H9 (cell line): ENCODE results near the gene KCNMB4. TPM values are rescaled to one million over a fixed set of nuclear protein-coding genes. Genes with fewer than 3 reads are reported as not detected.

Experiments
- DNase-seq: peaks from one replicate; pipeline ENCODE4 v3.0.0-alpha.2; 2017
- H2AFZ ChIP-seq: one replicate; pipeline ENCODE4 v1.6.1; 2013; ENCODE audit warnings: mild to moderate bottlenecking, low read length, control low read depth, moderate library complexity
- H2AK5ac ChIP-seq: 2 replicates; pipeline ENCODE4 v1.6.1; 2013; ENCODE audit warnings: low read length, control low read depth, mixed read lengths; ENCODE audit not compliant: insufficient read length
- H2BK120ac ChIP-seq: one replicate; pipeline ENCODE4 v1.6.1; 2013; ENCODE audit warnings: low read depth, mild to moderate bottlenecking, low read length, control low read depth, inconsistent platforms; ENCODE audit not compliant: poor library complexity, severe bottlenecking
- H2BK12ac ChIP-seq: 2 replicates; pipeline ENCODE4 v1.6.1; 2013; ENCODE audit warnings: low read length, control low read depth, mixed read lengths, low read depth; ENCODE audit not compliant: insufficient read length
- H2BK15ac ChIP-seq: 2 replicates; pipeline ENCODE4 v1.6.1; 2013; ENCODE audit warnings: low read depth, low read length, control low read depth
- H2BK20ac ChIP-seq: one replicate; pipeline ENCODE4 v1.6.1; 2013; ENCODE audit warnings: low read depth, mild to moderate bottlenecking, low read length, control low read depth, inconsistent platforms; ENCODE audit not compliant: poor library complexity, severe bottlenecking
- H2BK5ac ChIP-seq: 2 replicates; pipeline ENCODE4 v1.6.1; 2013; ENCODE audit warnings: low read length, control low read depth, mixed read lengths; ENCODE audit not compliant: insufficient read length
- H3K14ac ChIP-seq: 2 replicates; pipeline ENCODE4 v1.6.1; 2013; ENCODE audit warnings: low read length, control low read depth; ENCODE audit not compliant: insufficient read depth
- H3K18ac ChIP-seq: 2 replicates; pipeline ENCODE4 v1.6.1; 2013; ENCODE audit warnings: low read depth, mild to moderate bottlenecking, mixed read lengths, low read length, control low read depth; ENCODE audit not compliant: insufficient read length
- H3K23ac ChIP-seq: 2 replicates; pipeline ENCODE4 v1.6.1; 2013; ENCODE audit warnings: low read length, control low read depth, mixed read lengths, low read depth; ENCODE audit not compliant: insufficient read length
- H3K23me2 ChIP-seq: 2 replicates; pipeline ENCODE4 v1.6.1; 2013; ENCODE audit warnings: low read depth, mild to moderate bottlenecking, mixed read lengths, low read length, control low read depth; ENCODE audit not compliant: insufficient read length, poor library complexity, severe bottlenecking
- H3K27ac ChIP-seq: 2 replicates; pipeline ENCODE4 v1.5.1; 2013; ENCODE audit warnings: low read length, control low read depth, mixed read lengths, low read depth; ENCODE audit not compliant: insufficient read length
- H3K27me3 ChIP-seq: 2 replicates; pipeline ENCODE4 v1.6.1; 2013; ENCODE audit warnings: low read length, control low read depth, inconsistent platforms; ENCODE audit not compliant: insufficient read depth
- H3K4ac ChIP-seq: 2 replicates; pipeline ENCODE4 v1.6.1; 2013; ENCODE audit warnings: low read depth, mild to moderate bottlenecking, control low read depth, inconsistent platforms, low read length, moderate library complexity
- H3K4me1 ChIP-seq: 2 replicates; pipeline ENCODE4 v1.6.1; 2013; ENCODE audit warnings: low read length, control low read depth, inconsistent platforms; ENCODE audit not compliant: insufficient read depth
- H3K4me2 ChIP-seq: 2 replicates; pipeline ENCODE4 v1.6.1; 2013; ENCODE audit warnings: low read length, control low read depth, mixed read lengths; ENCODE audit not compliant: insufficient read length, insufficient read depth
- H3K56ac ChIP-seq: 2 replicates; pipeline ENCODE4 v1.6.1; 2013; ENCODE audit warnings: low read depth, mild to moderate bottlenecking, mixed read lengths, low read length, control low read depth; ENCODE audit not compliant: insufficient read length
- H3K79me1 ChIP-seq: 2 replicates; pipeline ENCODE4 v1.6.1; 2013; ENCODE audit warnings: low read depth, mild to moderate bottlenecking, moderate library complexity, low read length, control low read depth, inconsistent platforms; ENCODE audit not compliant: insufficient read depth, poor library complexity, severe bottlenecking
- H3K79me2 ChIP-seq: 2 replicates; pipeline ENCODE4 v1.6.1; 2013; ENCODE audit warnings: low read length, control low read depth, inconsistent platforms; ENCODE audit not compliant: insufficient read depth
- H3K9ac ChIP-seq: 2 replicates; pipeline ENCODE4 v1.6.1; 2013; ENCODE audit warnings: low read length, control low read depth, mixed read lengths; ENCODE audit not compliant: insufficient read length; ENCODE audit errors: extremely low read depth
- H3K9me3 ChIP-seq: one replicate; pipeline ENCODE4 v1.6.1; 2013; ENCODE audit warnings: low read depth, low read length, inconsistent platforms; ENCODE audit not compliant: control insufficient read depth
- H3T11ph ChIP-seq: one replicate; pipeline ENCODE4 v1.6.1; 2013; ENCODE audit warnings: mild to moderate bottlenecking, low read length, control low read depth, inconsistent platforms
- H4K20me1 ChIP-seq: one replicate; pipeline ENCODE4 v1.6.1; 2013; ENCODE audit not compliant: control insufficient read depth, insufficient read length, insufficient read depth
- H4K5ac ChIP-seq: 2 replicates; pipeline ENCODE4 v1.6.1; 2013; ENCODE audit warnings: low read depth, mild to moderate bottlenecking, mixed read lengths, low read length, control low read depth; ENCODE audit not compliant: insufficient read length
- H4K8ac ChIP-seq: replicated peaks from 2 replicates; pipeline ENCODE4 v1.6.1; 2013; ENCODE audit warnings: low read length, control low read depth, mixed read lengths, low read depth; ENCODE audit not compliant: insufficient read length
- H4K91ac ChIP-seq: 2 replicates; pipeline ENCODE4 v1.6.1; 2013; ENCODE audit warnings: low read depth, mild to moderate bottlenecking, moderate library complexity, mixed read lengths, low read length, control low read depth; ENCODE audit not compliant: insufficient read length
- H3K27ac Mint-ChIP-seq, 3 experiments: 2 replicates in 2 of 3; 3 replicates in 1 of 3; pipeline ENCODE4 v1.8.0; 2020 to 2021; ENCODE audit warnings: mixed read lengths in 3 of 3, mild to moderate bottlenecking in 1 of 3, moderate library complexity in 1 of 3
- H3K27me3 Mint-ChIP-seq: 2 replicates; pipeline ENCODE4 v1.8.0; 2021; ENCODE audit warnings: low read depth, mild to moderate bottlenecking, moderate library complexity, mixed read lengths
- H3K36me3 Mint-ChIP-seq, 3 experiments: 2 replicates in 2 of 3; 3 replicates in 1 of 3; pipeline ENCODE4 v1.8.0; 2020 to 2021; ENCODE audit warnings: low read depth in 3 of 3, mixed read lengths in 3 of 3; ENCODE audit not compliant: insufficient read depth in 1 of 3
- H3K4me1 Mint-ChIP-seq, 2 experiments: 2 replicates each; pipeline ENCODE4 v1.8.0; 2020; ENCODE audit warnings: mixed read lengths in 2 of 2
- H3K4me3 Mint-ChIP-seq, 2 experiments: 2 replicates in 1 of 2; 3 replicates in 1 of 2; pipeline ENCODE4 v1.8.0; 2020 to 2021; ENCODE audit warnings: mild to moderate bottlenecking in 2 of 2, mixed read lengths in 2 of 2, moderate library complexity in 1 of 2
- H3K9me3 Mint-ChIP-seq, 2 experiments: 2 replicates in 1 of 2; 3 replicates in 1 of 2; pipeline ENCODE4 v1.8.0; 2020; ENCODE audit warnings: mild to moderate bottlenecking in 2 of 2, mixed read lengths in 2 of 2, moderate library complexity in 1 of 2
- WGBS: extraction: QIAGEN DNeasy Blood & Tissue Kit; methylation state at CpG from one replicate; pipeline ENCODE4 v1.1.7; 2013; ENCODE audit warnings: missing lambda C conversion rate, low lambda C conversion rate, mixed read lengths; ENCODE audit not compliant: insufficient read length; ENCODE audit errors: extremely low coverage; 5-methylcytosine and 5-hydroxymethylcytosine counted together
- total RNA-seq: library from RNA; stranded (reverse); gene quantifications from 2 replicates; pipeline ENCODE4 v1.2.1, GENCODE V29; 2021
- TF ChIP-seq, protein P1 (sequence below): fragments of 200-600 bp; sonication (generic); conservative IDR thresholded peaks from 3 replicates; pipeline ENCODE4 v1.8.0; 2021; ENCODE audit warnings: antibody characterized with exemption, mild to moderate bottlenecking

The KCNMB4 gene
- total RNA-seq, 1 experiment from 2014 or later, result 16.2 TPM

- TF ChIP-seq, protein P1, sequence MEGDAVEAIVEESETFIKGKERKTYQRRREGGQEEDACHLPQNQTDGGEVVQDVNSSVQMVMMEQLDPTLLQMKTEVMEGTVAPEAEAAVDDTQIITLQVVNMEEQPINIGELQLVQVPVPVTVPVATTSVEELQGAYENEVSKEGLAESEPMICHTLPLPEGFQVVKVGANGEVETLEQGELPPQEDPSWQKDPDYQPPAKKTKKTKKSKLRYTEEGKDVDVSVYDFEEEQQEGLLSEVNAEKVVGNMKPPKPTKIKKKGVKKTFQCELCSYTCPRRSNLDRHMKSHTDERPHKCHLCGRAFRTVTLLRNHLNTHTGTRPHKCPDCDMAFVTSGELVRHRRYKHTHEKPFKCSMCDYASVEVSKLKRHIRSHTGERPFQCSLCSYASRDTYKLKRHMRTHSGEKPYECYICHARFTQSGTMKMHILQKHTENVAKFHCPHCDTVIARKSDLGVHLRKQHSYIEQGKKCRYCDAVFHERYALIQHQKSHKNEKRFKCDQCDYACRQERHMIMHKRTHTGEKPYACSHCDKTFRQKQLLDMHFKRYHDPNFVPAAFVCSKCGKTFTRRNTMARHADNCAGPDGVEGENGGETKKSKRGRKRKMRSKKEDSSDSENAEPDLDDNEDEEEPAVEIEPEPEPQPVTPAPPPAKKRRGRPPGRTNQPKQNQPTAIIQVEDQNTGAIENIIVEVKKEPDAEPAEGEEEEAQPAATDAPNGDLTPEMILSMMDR, result no peak
- no peak overlapping the region for H3K56ac ChIP-seq
- H2BK5ac ChIP-seq, result no peak overlapping the region
- no peak overlapping the region for H4K5ac ChIP-seq
- no peak overlapping the region for H2AFZ ChIP-seq
- no peak overlapping the region for H2BK20ac ChIP-seq
- no peaks in the 10 kb centered on the region for H3K4me1 ChIP-seq
- DNase-seq, result no peak
- H3K27ac ChIP-seq, result no peak overlapping the region
- H3K79me2 ChIP-seq, result no peaks in the 10 kb centered on the region
- peaks cover 2% of the 10 kb centered on the region for H3K79me1 ChIP-seq
- Mint-ChIP-seq H3K4me1 (no peaks in the 10 kb centered on the region), H3K27ac (no peak overlapping the region), H3K9me3 (no peaks in the 10 kb centered on the region), H3K27me3 (no peaks in the 10 kb centered on the region), H3K36me3 (peaks cover 14 to 27% (median 24%) of the 10 kb centered on the region in 3 experiments), H3K4me3 (no peak overlapping the region)
- H2BK120ac ChIP-seq, result no peak overlapping the region
- H4K91ac ChIP-seq, result no peak overlapping the region
- H4K8ac ChIP-seq, result no peak overlapping the region
- no peaks in the 10 kb centered on the region for H3K9me3 ChIP-seq
- no peak overlapping the region for H3T11ph ChIP-seq
- H3K14ac ChIP-seq, result no peak overlapping the region
- H3K9ac ChIP-seq, result no peak overlapping the region
- no peaks in the 10 kb centered on the region for H3K27me3 ChIP-seq
- no peak overlapping the region for H3K4ac ChIP-seq
- no peaks in the 10 kb centered on the region for H4K20me1 ChIP-seq
- H3K23ac ChIP-seq, result no peak overlapping the region
- no peak overlapping the region for H3K18ac ChIP-seq
- no peaks in the 10 kb centered on the region for H3K23me2 ChIP-seq
- no peak overlapping the region for H2AK5ac ChIP-seq
- no peak overlapping the region for H2BK15ac ChIP-seq
- no peak overlapping the region for H3K4me2 ChIP-seq
- no peak overlapping the region for H2BK12ac ChIP-seq
- no CpG with 5 or more reads among the region's 3 CpGs for WGBS
Measured at GRCh38 chr12:70400124-70400523, 34.0 kb downstream of the KCNMB4 start.
